ENCODE data around the gene ZNF705A. TPM values are rescaled to one million over a fixed set of nuclear protein-coding genes. Genes with fewer than 3 reads are reported as not detected.
"Not testable (repeated sequence)": the region's sequence is repeated elsewhere in the genome, so short reads cannot be mapped to it uniquely, and the experiment has no call there.

The ZNF705A gene
- total RNA-seq, 4 donors from 2014 or later, result not detected

DNA sequence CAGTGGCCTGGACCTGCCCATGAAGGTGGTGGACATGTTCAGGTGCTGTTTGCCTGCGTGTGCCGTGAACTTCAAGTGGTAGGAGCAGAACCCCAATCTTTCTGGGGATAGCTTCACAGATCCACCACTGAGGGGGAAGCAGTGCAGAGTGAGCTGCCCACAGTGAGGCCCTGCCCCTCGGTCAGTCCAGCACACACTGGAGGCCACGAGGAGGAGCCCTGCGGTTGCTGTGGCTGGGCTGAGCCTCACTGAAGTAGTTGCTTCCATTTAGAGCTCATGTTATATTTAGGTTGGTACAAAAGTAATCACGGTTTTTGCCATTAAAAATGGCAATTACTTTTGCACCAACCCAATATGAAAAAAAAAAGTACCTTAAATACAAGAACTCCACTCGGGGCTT, 72.7 kb downstream of the ZNF705A start:
- H3K27ac ChIP-seq; H3K27me3 ChIP-seq; ATAC-seq; DNase-seq; intact Hi-C loops (cut with DNase I; ENCODE audit: low total_unique reads); H3K4me3 ChIP-seq; H3K4me1 ChIP-seq; H3K36me3 ChIP-seq; H3K9me3 ChIP-seq: not testable (repeated sequence)
- in situ Hi-C loops (cut with MboI; ENCODE audit: low sequenced_read_pairs in 4 of 4), result loop anchor here in 3 of 4 donors (25.0 kb wide), 1 partner anchor 117 kb away; the partner anchor contains the start of gene CLEC4A (in 3 of the 3)

Other genes with a start within 250 kb of the ZNF705A start
- 10 to 100 TPM; 19.3 to 27.2 (median 23.7) TPM for gene SLC2A3, start 220.8 kb upstream of the ZNF705A start, total RNA-seq
- 10 to 100 TPM; 14.3 to 28.0 (median 22.8) TPM for gene FOXJ2, start 124.3 kb upstream of the ZNF705A start, total RNA-seq
- gene C3AR1, start 90.7 kb upstream of the ZNF705A start, total RNA-seq, result 1 to 10 TPM in 3 of 4 donors, under 1 TPM in 1; 0.95 to 4.7 (median 2.4) TPM
- gene NECAP1, start 74.7 kb upstream of the ZNF705A start, total RNA-seq, result 10 to 100 TPM; 15.2 to 27.6 (median 15.8) TPM
- not detected for gene CLEC4A, start 33.4 kb upstream of the ZNF705A start, total RNA-seq
- gene FAM90A1, start 70.6 kb downstream of the ZNF705A start, total RNA-seq, result not detected